Measurements from ENCODE around the gene RABEP1.

The RABEP1 gene

DNA sequence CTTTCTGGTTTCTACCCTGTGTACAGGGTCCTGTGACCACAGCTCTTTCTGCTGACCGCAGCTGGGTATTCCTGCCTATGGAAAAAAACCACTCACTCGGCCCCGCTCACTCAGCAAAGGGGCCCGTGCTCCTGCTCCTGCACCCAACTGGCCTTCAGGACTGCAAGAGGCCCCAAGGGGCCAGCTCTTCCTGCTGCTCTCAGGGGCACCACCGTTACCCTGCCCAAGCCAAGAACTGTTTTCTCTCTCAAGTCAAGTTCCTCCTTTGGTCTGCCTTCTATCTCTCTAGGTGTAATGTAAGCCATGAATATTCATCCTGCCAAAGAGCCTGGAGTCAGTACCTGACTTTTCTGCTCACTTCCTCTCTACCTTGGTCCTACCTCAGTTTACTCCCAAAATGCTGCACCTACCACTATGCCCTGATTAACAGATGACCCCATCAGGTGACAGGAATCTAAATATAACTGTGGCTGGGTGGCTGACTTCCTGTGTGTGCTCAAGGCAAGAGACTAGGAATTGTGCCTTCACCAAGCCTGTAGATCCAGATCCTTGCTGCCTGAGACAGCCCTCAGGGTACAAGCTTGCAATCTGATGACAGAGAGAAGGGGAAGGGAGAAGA lies 27.1 kb upstream of the RABEP1 start:
- DNase-seq (ENCODE audit: low spot score in 2 of 2) = no peak
- Mint-ChIP-seq H3K4me1 (peaks cover 9% of the 10 kb centered on the region), H3K4me3 (no peak overlapping the region), H3K36me3 (no peaks in the 10 kb centered on the region), H3K9me3 (no peaks in the 10 kb centered on the region), H3K27ac (peak overlapping the region; percentile 7)
- ATAC-seq = no peak

GRCh38 chr17:5257124-5257523 lies 25.0 kb upstream of the RABEP1 start:
- ATAC-seq (no peak), DNase-seq (ENCODE audit: low spot score in 2 of 2) (no peak)
- Mint-ChIP-seq H3K4me1 (peaks cover 9% of the 10 kb centered on the region), H3K4me3 (no peak overlapping the region), H3K9me3 (no peaks in the 10 kb centered on the region), H3K27ac (no peak overlapping the region), H3K36me3 (no peaks in the 10 kb centered on the region)

DNA sequence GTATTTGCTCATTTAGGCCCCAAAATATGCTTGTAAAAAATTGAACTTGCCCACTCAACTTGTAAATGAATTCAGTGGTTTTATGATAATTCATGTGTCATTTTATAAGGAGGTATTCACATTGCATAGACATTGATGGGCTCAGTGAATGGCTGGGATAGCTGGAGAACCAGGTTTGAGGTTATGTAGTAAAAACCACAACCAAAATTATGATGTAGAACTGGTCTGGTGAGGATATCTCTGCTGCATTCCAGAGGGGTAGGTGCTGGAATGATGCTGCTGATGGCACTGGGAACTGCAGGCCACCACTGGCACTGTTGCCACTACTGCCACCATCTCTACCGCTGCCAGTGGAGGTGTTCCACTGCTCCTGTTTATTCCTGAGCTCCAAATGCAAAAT lies 21.5 kb upstream of the RABEP1 start:
- H3K4me1 Mint-ChIP-seq = peaks cover under 1% of the 10 kb centered on the region
- H3K9me3 Mint-ChIP-seq = no peaks in the 10 kb centered on the region
- H3K4me3 Mint-ChIP-seq = no peak overlapping the region
- no peak for ATAC-seq
- DNase-seq (ENCODE audit: low spot score in 2 of 2) = no peak
- no peak overlapping the region for H3K27ac Mint-ChIP-seq
- no peaks in the 10 kb centered on the region for H3K36me3 Mint-ChIP-seq

DNA sequence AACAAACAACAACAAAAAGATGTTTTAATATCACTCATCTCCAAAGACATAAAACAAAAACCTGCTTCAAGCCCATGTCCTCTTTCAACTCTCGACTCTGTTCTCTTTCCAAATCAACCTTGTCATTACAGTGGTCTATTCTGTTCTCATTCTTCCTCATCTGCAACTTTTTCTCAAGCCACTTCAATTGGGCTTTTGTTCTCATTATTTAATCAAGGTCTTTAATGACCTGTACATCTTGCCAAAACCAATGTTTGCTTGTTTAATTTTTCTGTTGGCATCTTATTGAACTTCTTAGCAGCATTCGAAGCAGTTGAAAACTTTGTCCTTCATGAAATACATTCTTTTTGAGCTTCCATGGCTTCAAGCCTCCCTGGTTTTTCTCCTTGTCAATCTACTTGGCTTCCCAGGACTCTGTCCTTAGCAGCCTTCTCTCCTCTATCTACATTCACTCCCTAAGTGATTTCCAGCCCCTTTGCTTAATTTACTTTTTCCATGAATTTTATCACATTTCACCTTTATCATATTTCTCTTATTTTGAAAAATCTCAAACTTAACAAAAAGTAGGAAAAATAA lies 19.6 kb upstream of the RABEP1 start:
- ATAC-seq (no peak), DNase-seq (ENCODE audit: low spot score in 2 of 2) (no peak)
- no peak overlapping the region for H3K4me3 Mint-ChIP-seq
- H3K4me1 Mint-ChIP-seq = no peaks in the 10 kb centered on the region
- no peak overlapping the region for H3K27ac Mint-ChIP-seq
- H3K36me3 Mint-ChIP-seq = no peaks in the 10 kb centered on the region
- H3K9me3 Mint-ChIP-seq = no peaks in the 10 kb centered on the region

GRCh38 chr17:5263441-5263840 lies 18.6 kb upstream of the RABEP1 start:
- no peaks in the 10 kb centered on the region for H3K36me3 Mint-ChIP-seq
- DNase-seq (ENCODE audit: low spot score in 2 of 2) = no peak
- no peak for ATAC-seq
- H3K9me3 Mint-ChIP-seq = no peaks in the 10 kb centered on the region
- no peaks in the 10 kb centered on the region for H3K4me1 Mint-ChIP-seq
- H3K4me3 Mint-ChIP-seq = no peak overlapping the region
- no peak overlapping the region for H3K27ac Mint-ChIP-seq

GRCh38 chr17:5264893-5265292 lies 17.2 kb upstream of the RABEP1 start:
- Mint-ChIP-seq H3K4me3 (no peak overlapping the region), H3K36me3 (no peaks in the 10 kb centered on the region), H3K9me3 (no peaks in the 10 kb centered on the region), H3K27ac (no peak overlapping the region), H3K4me1 (no peaks in the 10 kb centered on the region)
- no peak for DNase-seq (ENCODE audit: low spot score in 2 of 2)
- no peak for ATAC-seq

DNA sequence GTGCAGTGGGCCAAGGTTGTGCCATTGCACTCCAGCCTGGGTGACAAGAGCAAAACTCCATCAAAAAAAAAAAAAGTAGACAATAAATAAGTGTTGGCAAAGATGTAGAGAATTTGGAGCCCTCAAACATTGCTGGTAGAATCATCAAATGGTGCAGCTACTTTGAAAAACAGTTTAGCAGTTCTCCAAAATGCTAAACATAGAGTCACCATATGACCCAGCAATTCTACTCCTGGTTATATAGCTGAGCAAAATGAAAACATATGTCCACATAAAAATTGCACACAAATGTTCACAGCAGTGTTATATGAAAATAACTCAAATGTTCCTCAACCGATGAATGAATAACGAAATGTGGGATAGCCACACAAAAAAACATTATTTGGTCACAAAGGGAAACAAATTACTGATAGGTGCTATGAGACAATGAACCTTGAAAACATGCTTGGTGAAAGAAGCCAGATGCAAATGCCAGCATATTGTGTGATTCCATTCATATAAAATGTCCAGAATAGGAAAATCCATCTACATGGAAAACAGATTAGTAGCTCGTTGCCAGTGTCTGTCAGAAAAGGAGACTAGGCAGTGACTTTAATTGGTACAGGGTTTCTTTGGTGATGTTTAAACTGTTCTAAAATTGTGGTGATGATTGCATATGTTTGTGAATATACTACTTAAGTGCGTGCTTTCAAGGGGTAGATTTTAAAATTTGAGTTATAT lies 12.7 kb upstream of the RABEP1 start:
- Mint-ChIP-seq H3K4me1 (peaks cover 7% of the 10 kb centered on the region), H3K36me3 (no peaks in the 10 kb centered on the region), H3K9me3 (no peaks in the 10 kb centered on the region), H3K4me3 (no peak overlapping the region), H3K27ac (no peak overlapping the region)
- no peak for ATAC-seq
- no peak for DNase-seq (ENCODE audit: low spot score in 2 of 2)

DNA sequence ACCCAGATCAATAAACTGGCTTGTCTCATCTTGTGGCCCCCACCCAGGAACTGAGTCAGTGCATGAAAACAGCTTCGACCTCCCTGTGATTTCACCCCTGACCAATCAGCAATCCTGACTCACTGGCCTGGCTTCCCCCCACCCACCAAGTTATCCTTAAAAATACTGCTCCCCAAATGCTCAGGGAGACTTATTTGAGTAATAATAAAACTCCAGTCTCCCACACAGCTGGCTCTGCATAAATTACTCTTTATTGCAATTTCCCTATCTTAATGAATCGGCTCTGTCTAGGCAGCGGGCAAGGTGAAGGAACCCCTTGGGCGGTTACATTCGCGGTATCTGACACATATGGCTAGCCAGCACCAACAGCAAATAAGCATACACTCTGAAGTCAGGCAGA lies 9.8 kb upstream of the RABEP1 start:
- Mint-ChIP-seq H3K4me1 (peaks cover 7% of the 10 kb centered on the region), H3K36me3 (no peaks in the 10 kb centered on the region), H3K4me3 (peak overlapping the region; percentile 33), H3K9me3 (no peaks in the 10 kb centered on the region), H3K27ac (peak overlapping the region; percentile 20)
- DNase-seq (ENCODE audit: low spot score in 2 of 2) (peak in 1 of 2 donors; percentile 60), ATAC-seq (peak; percentile 96)

- H3K27ac Mint-ChIP-seq = peak overlapping the region; percentile 80
- H3K9me3 Mint-ChIP-seq = no peaks in the 10 kb centered on the region
- ATAC-seq (peak; percentile 58), DNase-seq (ENCODE audit: low spot score in 2 of 2) (no peak)
- peaks cover 51% of the 10 kb centered on the region for H3K36me3 Mint-ChIP-seq
- H3K4me3 Mint-ChIP-seq = peak overlapping the region; percentile 71
- H3K4me1 Mint-ChIP-seq = peaks cover 32% of the 10 kb centered on the region
Measured at GRCh38 chr17:5282642-5283217, 646 bp downstream of the RABEP1 start.

DNA sequence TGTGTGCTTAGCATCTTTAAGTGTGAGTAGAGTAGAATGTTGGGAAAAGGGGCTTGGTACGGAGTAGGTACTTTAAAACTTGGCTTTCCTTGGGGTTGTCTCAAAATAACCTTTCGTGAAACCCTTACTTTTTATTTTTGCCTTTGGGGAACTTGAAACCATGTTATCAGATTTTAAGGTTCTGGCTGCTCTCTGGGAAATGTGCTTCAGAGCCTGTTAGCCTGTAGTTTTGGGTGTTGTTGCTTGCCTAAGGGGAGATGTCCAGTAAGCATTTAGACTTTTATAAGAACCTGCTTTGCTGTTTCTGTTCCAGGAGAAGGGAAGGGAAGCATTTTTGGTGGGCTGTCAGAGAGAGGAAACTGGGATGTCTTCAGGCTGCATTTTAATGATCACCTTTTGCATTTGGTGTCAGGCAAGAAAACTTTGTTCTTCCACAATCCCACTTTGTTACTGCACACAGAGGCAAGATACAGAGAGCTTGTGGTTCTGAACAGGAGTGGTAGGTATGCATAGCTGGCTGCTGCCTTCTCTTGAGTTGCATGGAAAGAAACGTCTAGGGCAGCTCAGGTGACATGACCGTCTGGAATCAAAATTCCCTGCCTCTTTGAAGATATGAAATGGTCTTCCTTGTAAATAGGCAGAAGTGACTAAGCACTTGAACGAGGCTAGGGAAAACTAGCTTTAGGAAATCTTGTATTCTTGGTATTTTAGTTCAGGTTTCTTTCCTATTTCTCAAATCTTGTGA lies 1.7 kb downstream of the RABEP1 start:
- Mint-ChIP-seq H3K4me1 (peaks cover 40% of the 10 kb centered on the region), H3K9me3 (no peaks in the 10 kb centered on the region), H3K4me3 (peak overlapping the region; percentile 71), H3K27ac (peak overlapping the region; percentile 80), H3K36me3 (peaks cover 58% of the 10 kb centered on the region)
- DNase-seq (ENCODE audit: low spot score in 2 of 2) = no peak
- no peak for ATAC-seq

- Mint-ChIP-seq H3K36me3 (peaks cover 63% of the 10 kb centered on the region), H3K27ac (no peak overlapping the region), H3K4me1 (peaks cover 46% of the 10 kb centered on the region), H3K4me3 (peak overlapping the region; percentile 71), H3K9me3 (no peaks in the 10 kb centered on the region)
- DNase-seq (ENCODE audit: low spot score in 2 of 2) (no peak), ATAC-seq (no peak)
Measured at GRCh38 chr17:5284681-5285080, 2.6 kb downstream of the RABEP1 start.

- Mint-ChIP-seq H3K4me3 (no peak overlapping the region), H3K27ac (no peak overlapping the region), H3K9me3 (no peaks in the 10 kb centered on the region), H3K36me3 (peaks cover 63% of the 10 kb centered on the region), H3K4me1 (peaks cover 51% of the 10 kb centered on the region)
- DNase-seq (ENCODE audit: low spot score in 2 of 2) (no peak), ATAC-seq (no peak)
Measured at GRCh38 chr17:5286846-5287245, 4.8 kb downstream of the RABEP1 start.

GRCh38 chr17:5291683-5292350 lies 9.7 kb downstream of the RABEP1 start:
- Mint-ChIP-seq H3K4me3 (no peak overlapping the region), H3K27ac (peak overlapping the region; percentile 56), H3K4me1 (peaks cover 37% of the 10 kb centered on the region)

GRCh38 chr17:5297245-5297644 lies 15.2 kb downstream of the RABEP1 start:
- H3K4me1 Mint-ChIP-seq = peaks cover 37% of the 10 kb centered on the region
- peaks cover 25% of the 10 kb centered on the region for H3K36me3 Mint-ChIP-seq
- no peak for ATAC-seq
- no peaks in the 10 kb centered on the region for H3K9me3 Mint-ChIP-seq
- H3K4me3 Mint-ChIP-seq = no peak overlapping the region
- no peak overlapping the region for H3K27ac Mint-ChIP-seq
- no peak for DNase-seq (ENCODE audit: low spot score in 2 of 2)

More at GRCh38 chr17:5291683-5292350, 9.7 kb downstream of the RABEP1 start:
- H3K9me3 Mint-ChIP-seq = no peaks in the 10 kb centered on the region
- DNase-seq (ENCODE audit: low spot score in 2 of 2) (no peak), ATAC-seq (peak; percentile 45)
- peaks cover 38% of the 10 kb centered on the region for H3K36me3 Mint-ChIP-seq

- no peak overlapping the region for H3K4me3 Mint-ChIP-seq
- DNase-seq (ENCODE audit: low spot score in 2 of 2) (no peak), ATAC-seq (no peak)
- peak overlapping the region; percentile 58 for H3K27ac Mint-ChIP-seq
- H3K4me1 Mint-ChIP-seq = peaks cover 41% of the 10 kb centered on the region
- H3K9me3 Mint-ChIP-seq = no peaks in the 10 kb centered on the region
- peaks cover 27% of the 10 kb centered on the region for H3K36me3 Mint-ChIP-seq
Measured at GRCh38 chr17:5299383-5299782, 17.3 kb downstream of the RABEP1 start.
